Karpas-422 (cell line): ENCODE measurements around the gene C9orf50. TPM values are rescaled to one million over a fixed set of nuclear protein-coding genes. Genes with fewer than 3 reads are reported as not detected.

Experiments used
- DNase-seq: peaks from one replicate; pipeline ENCODE4 v3.0.0-alpha.2; 2015
- H2AFZ ChIP-seq: fragments of 200-600 bp; sonication (generic); 2 replicates; pipeline ENCODE4 v1.6.1; 2014; ENCODE audit warnings: antibody characterized with exemption, low read length, mixed read lengths
- H3K27ac ChIP-seq: fragments of 200-600 bp; sonication (generic); 2 replicates; pipeline ENCODE4 v1.5.1; 2014; ENCODE audit warnings: mild to moderate bottlenecking, low read length, moderate library complexity
- H3K27me3 ChIP-seq: fragments of 200-600 bp; sonication (generic); 2 replicates; pipeline ENCODE4 v1.6.1; 2014; ENCODE audit warnings: low read length, mixed read lengths
- H3K36me3 ChIP-seq: fragments of 200-600 bp; sonication (generic); 2 replicates; pipeline ENCODE4 v1.6.1; 2014; ENCODE audit warnings: low read length, mixed read lengths; ENCODE audit not compliant: insufficient read depth
- H3K4me1 ChIP-seq: fragments of 200-600 bp; sonication (generic); 2 replicates; pipeline ENCODE4 v1.6.1; 2014; ENCODE audit warnings: mild to moderate bottlenecking, low read length, mixed read lengths
- H3K4me2 ChIP-seq: fragments of 200-600 bp; sonication (generic); 2 replicates; pipeline ENCODE4 v1.6.1; 2014; ENCODE audit warnings: low read length, low read depth, mild to moderate bottlenecking; ENCODE audit not compliant: poor library complexity, severe bottlenecking
- H3K4me3 ChIP-seq: fragments of 200-600 bp; sonication (generic); 2 replicates; pipeline ENCODE4 v1.5.1; 2014; ENCODE audit warnings: mild to moderate bottlenecking, antibody characterized with exemption, low read length, mixed read lengths
- H3K79me2 ChIP-seq: fragments of 200-600 bp; sonication (generic); 2 replicates; pipeline ENCODE4 v1.6.1; 2014; ENCODE audit warnings: mild to moderate bottlenecking, low read length, mixed read lengths
- H3K9ac ChIP-seq: fragments of 200-600 bp; sonication (generic); 2 replicates; pipeline ENCODE4 v1.6.0; 2014; ENCODE audit warnings: low read length
- H3K9me2 ChIP-seq: fragments of 200-600 bp; sonication (generic), shearing (Covaris generic); replicated peaks from 2 replicates; pipeline ENCODE4 v1.6.0; 2014; ENCODE audit warnings: mild to moderate bottlenecking, low read length, moderate library complexity; ENCODE audit not compliant: insufficient read depth
- H3K9me3 ChIP-seq: fragments of 300-700, 200-600 bp; sonication (generic); 2 replicates; pipeline ENCODE4 v1.6.1; 2014; ENCODE audit warnings: low read length, mixed read lengths
- H4K20me1 ChIP-seq: fragments of 200-600 bp; sonication (generic); 2 replicates; pipeline ENCODE4 v1.6.1; 2014; ENCODE audit warnings: mild to moderate bottlenecking, antibody characterized with exemption, low read length, low read depth; ENCODE audit not compliant: insufficient read depth
- total RNA-seq: library from RNA; depleted of rRNA; stranded (reverse); fragments of >200 nt; shearing (Covaris generic); gene quantifications from 2 replicates; pipeline ENCODE4 v1.2.3, GENCODE V29; 2014; ENCODE audit warnings: low replicate concordance; rRNA removed

Gene C9orf50
- total RNA-seq, 1 experiment from 2014 or later: not detected

DNA sequence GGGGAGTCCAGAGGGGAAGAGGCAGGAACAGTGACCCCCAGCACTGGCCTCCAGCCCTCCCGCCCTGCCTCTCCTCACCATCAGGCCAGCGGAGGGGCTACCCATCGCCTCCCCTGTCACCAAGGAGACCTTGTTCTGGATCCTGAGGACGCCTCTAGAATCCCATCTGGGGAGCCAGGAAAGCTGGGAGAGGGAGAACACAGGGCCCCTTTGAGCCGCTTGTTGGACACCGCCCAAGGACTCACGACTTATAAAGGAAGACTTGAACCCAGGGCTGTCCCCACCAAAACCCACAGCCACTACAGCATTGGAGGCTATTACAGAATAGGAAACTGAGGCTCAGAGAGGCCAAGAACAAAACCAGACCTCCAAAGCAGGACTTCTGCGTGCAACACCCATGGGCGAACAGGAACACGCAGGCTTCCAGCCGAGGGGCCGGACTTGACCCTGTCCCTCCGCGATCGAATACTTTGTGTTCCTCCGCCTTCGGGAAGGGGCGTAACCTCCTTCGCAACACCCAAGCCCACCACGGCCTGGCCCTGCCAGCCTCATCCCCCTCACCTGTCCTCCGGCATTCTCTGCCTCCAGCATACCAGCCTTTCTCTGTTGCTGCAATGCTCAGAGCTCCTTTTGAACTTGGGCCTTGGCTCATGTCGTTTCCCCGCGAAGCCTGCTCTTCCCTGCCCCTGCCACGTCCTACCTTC lies 54.2 kb downstream of the C9orf50 start:
- Histone ChIP-seq H2AFZ (no peak overlapping the region), H4K20me1 (no peaks in the 10 kb centered on the region), H3K9ac (no peak overlapping the region)

GRCh38 chr9:129562917-129563316 lies 58.0 kb downstream of the C9orf50 start:
- Histone ChIP-seq H3K4me1 (no peaks in the 10 kb centered on the region), H3K4me2 (no peak overlapping the region), H3K9me2 (no peaks in the 10 kb centered on the region), H3K79me2 (no peaks in the 10 kb centered on the region), H3K9me3 (no peaks in the 10 kb centered on the region), H3K9ac (no peak overlapping the region), H2AFZ (no peak overlapping the region), H3K27ac (no peak overlapping the region), H4K20me1 (no peaks in the 10 kb centered on the region), H3K27me3 (no peaks in the 10 kb centered on the region), H3K4me3 (no peak overlapping the region), H3K36me3 (no peaks in the 10 kb centered on the region)
- no peak for DNase-seq

More for the DNA sequence above, 54.2 kb downstream of the C9orf50 start:
- no peaks in the 10 kb centered on the region for H3K9me3 ChIP-seq
- no peaks in the 10 kb centered on the region for H3K79me2 ChIP-seq
- no peak overlapping the region for H3K4me3 ChIP-seq
- 0 out of 2 replicates have a peak, but pooled peaks cover 5% of the 10 kb centered on the region for H3K4me1 ChIP-seq
- H3K4me2 ChIP-seq: no peak overlapping the region
- H3K36me3 ChIP-seq: no peaks in the 10 kb centered on the region
- H3K9me2 ChIP-seq: no peaks in the 10 kb centered on the region
- H3K27ac ChIP-seq: no peak overlapping the region
- H3K27me3 ChIP-seq: no peaks in the 10 kb centered on the region
- DNase-seq: no peak

DNA sequence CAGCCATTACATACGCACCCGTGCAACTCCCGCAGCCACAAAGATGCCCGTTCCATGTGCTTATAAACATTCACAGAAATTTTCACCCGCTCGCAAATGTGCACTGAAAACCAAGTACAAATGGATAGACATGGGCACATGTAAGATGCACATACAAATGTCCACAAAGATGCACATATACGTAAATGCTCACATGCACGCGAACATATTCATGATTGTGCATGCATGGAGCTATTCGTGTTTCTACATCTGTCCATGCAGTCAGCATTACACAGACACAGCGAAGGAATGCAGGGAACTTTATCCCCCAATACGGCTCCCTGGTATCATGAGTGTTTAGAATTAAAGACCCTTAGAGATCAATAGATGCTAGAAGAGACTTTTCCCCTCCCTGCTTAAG lies 58.4 kb downstream of the C9orf50 start:
- Histone ChIP-seq H4K20me1 (no peaks in the 10 kb centered on the region), H3K27ac (no peak overlapping the region), H3K4me2 (no peak overlapping the region), H3K9me2 (no peaks in the 10 kb centered on the region), H2AFZ (no peak overlapping the region), H3K36me3 (no peaks in the 10 kb centered on the region), H3K79me2 (no peaks in the 10 kb centered on the region), H3K9ac (no peak overlapping the region), H3K9me3 (no peaks in the 10 kb centered on the region), H3K27me3 (no peaks in the 10 kb centered on the region), H3K4me3 (no peak overlapping the region), H3K4me1 (no peaks in the 10 kb centered on the region)
- no peak for DNase-seq

Other genes starting within 250 kb of the C9orf50 start
- 22.4 and 31.1 TPM in 2 replicates for gene NTMT1, start 5.1 kb upstream of the C9orf50 start, total RNA-seq
- gene ASB6, start 21.1 kb upstream of the C9orf50 start, total RNA-seq: 10.6 and 16.3 TPM in 2 replicates
- not detected in 2 replicates for gene PRRX2, start 44.5 kb upstream of the C9orf50 start, total RNA-seq
- not detected in 2 replicates for gene PTGES, start 131.9 kb upstream of the C9orf50 start, total RNA-seq
- gene TOR1B, start 182.1 kb upstream of the C9orf50 start, total RNA-seq: 10.5 and 14.2 TPM in 2 replicates
- gene TOR1A, start 203.0 kb upstream of the C9orf50 start, total RNA-seq: 41.7 and 53.1 TPM in 2 replicates
- 59.7 and 66.9 TPM in 2 replicates for gene C9orf78, start 214.2 kb upstream of the C9orf50 start, total RNA-seq
- gene USP20, start 214.4 kb upstream of the C9orf50 start, total RNA-seq: 11.7 and 40.3 TPM in 2 replicates